Measurements from ENCODE around the gene HBG2.
"Not testable (repeated sequence)": the region's sequence is repeated elsewhere in the genome, so short reads cannot be mapped to it uniquely, and the experiment has no call there.

The HBG2 gene

DNA sequence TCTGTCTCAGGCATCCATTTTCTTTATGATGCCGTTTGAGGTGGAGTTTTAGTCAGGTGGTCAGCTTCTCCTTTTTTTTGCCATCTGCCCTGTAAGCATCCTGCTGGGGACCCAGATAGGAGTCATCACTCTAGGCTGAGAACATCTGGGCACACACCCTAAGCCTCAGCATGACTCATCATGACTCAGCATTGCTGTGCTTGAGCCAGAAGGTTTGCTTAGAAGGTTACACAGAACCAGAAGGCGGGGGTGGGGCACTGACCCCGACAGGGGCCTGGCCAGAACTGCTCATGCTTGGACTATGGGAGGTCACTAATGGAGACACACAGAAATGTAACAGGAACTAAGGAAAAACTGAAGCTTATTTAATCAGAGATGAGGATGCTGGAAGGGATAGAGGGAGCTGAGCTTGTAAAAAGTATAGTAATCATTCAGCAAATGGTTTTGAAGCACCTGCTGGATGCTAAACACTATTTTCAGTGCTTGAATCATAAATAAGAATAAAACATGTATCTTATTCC, 26.1 kb upstream of the HBG2 start:
- peak; percentile 97 for DNase-seq

DNA sequence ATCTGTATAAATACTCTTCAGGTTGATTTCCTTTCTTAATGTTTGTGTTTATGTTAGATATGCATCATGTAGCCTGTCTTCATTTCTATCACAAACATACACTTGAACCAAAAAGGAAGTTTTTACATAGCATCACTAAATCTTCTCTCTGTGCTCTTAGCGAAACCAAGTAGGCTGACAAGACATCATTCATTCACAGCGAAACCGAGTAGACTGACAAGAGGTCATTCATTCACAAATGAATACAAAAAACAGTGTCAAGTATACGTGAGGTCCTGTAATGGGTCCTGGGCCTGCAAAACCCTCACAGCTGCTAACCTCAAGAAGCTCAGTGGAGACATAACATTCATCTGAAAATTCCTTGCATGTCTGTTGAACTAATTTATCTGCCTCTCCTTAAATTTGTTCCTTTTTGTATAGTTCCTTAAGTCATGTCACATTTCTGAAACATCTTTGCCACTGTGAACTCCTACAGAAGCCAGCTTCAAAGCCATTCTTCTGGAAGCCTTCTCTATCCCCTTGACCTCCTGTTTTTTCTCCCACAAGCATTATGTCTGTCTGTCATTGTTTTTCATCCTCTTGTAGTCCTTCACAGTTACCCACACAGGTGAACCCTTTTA, 25.0 kb upstream of the HBG2 start:
- peak; percentile 8 for DNase-seq

DNA sequence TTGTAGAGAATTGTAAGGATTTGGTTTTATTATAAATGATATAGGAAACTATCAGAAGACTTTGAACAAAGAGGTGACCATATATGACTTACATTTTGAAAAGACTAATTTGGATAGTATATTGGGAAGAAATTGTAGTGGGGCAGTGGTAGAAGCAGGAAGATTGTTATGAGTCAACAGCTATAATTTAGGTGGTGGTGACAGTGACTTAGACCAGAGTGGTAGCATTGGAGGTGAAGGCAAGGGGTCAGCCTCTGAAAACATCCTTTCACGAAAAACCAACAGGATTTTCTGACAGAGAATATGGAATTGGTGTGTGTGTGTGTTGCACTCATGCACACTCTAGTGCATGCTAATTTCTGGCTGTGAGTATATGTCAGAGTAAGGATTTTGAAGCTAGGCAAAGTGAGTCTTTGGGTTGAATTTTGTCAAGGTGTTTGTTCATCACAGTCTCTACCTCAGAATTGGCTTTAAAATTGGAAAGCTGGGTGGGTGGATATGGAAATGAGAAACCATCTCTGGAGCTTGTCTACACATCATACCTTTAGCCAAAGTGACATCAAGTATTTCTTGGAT, 23.3 kb upstream of the HBG2 start:
- peak; percentile 21 for DNase-seq

DNA sequence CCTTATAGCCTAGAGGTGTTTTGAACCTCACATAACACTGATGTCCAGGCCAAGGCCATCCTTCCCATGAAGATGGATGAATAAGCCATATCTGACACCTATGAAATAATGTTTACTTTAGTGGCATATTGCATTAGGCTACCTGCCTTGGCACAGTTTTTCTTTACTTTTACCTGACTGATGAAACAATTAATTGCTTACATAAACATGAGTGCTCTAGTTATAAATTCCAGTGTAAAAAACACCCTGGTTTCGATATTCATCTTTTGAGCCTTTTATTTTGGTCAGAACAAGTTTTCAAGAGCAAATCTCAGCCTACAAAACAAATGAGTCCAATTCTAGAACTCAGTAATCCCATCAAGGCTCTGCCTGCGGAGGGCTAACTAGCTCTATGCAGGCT, 22.1 kb upstream of the HBG2 start:
- DNase-seq, result no peak

DNA sequence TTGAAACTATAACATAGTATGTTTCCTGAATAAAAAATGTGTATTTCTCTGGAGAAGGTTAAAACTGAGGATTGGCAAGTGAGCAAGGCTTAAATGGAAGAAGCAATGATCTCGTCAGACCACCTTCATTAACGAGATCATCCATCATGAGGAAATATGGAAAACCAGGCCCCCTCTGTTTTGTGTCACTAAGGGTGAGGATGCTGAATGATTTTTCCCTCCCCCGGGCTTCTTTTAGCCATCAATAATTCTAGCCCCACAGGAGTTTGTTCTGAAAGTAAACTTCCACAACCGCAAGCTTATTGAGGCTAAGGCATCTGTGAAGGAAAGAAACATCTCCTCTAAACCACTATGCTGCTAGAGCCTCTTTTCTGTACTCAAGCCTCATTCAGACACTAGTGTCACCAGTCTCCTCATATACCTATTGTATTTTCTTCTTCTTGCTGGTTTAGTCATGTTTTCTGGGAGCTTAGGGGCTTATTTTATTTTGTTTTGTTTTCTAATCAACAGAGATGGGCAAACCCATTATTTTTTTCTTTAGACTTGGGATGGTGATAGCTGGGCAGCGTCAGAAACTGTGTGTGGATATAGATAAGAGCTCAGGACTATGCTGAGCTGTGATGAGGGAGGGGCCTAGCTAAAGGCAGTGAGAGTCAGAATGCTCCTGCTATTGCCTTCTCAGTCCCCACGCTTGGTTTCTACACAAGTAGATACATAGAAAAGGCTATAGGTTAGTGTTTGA, 21.0 kb upstream of the HBG2 start:
- no peak for DNase-seq

DNA sequence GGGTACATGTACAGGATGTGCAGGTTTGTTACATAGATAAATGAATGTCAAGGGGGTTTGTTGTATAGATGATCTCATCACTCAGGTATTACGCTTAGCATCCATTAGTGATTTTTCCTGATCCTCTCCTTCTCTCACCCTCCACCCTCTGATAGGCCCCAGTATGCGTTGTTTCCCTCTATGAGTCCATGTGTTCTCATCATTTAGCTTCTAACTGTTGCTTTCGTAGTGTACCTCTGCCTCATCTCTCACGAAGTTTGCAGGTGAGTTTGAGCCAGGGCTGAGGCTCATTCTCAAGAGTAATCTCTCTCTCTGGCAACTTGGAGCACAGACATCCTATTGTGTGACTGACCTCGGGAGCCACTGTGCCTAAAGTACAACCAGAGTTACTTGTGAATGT, 19.8 kb upstream of the HBG2 start:
- DNase-seq, result peak; percentile 8

DNA sequence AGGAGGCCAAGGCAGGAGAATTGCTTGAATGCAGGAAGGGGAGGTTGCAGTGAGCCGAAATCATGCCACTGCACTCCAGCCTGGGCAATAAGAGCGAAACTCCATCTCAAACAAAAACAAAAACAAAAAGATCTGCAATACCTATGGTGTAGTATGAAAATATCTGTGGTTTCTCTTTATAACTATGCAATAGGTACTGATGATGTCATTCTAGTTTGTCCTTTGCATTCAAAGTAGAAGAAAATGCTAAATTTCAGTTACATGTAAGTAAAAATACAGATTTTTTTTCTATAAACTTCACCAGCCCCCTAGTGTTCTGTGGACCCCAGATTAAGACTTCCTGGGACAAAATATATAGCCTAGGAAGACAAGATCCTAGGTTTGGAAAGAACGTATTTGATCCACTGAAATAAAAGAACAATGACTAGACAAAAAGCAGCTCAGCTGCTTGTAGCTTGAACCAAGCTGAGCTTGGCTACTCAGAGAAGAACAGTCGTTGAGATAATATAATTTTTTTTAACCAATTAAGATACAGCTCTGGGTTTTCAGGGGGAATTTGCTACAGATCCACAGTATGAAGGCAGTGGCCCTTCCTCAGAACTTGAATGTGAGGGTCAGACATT, 17.9 kb upstream of the HBG2 start:
- no peak for DNase-seq

DNA sequence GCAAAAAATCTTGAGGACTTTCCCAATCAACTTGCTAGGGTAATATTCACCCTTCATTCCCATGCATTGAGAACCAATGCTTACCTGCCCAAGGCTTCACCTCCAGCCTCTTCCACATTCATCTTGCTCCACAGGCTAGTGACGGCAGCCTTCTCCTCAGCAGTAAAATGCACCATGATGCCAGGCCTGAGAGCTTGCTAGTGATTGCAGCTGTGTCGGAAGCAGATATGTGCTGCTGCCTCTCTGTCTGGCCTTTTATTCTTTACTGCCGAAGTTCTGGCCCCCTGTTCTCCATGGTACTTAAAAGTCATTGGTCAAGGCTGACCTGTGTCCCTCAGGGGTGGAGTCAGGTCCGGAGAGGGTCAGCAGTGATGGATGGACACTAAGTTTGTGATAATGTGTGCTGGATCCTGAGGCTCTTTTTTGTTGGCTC, 15.2 kb upstream of the HBG2 start, which contains the start of gene HBE1:
Gene HBE1, minus strand, starts transcription at position 231 of the 433 bp plus-strand sequence. Its CDS starts 55 bp downstream, at position 176.
- DNase-seq, result no peak

DNA sequence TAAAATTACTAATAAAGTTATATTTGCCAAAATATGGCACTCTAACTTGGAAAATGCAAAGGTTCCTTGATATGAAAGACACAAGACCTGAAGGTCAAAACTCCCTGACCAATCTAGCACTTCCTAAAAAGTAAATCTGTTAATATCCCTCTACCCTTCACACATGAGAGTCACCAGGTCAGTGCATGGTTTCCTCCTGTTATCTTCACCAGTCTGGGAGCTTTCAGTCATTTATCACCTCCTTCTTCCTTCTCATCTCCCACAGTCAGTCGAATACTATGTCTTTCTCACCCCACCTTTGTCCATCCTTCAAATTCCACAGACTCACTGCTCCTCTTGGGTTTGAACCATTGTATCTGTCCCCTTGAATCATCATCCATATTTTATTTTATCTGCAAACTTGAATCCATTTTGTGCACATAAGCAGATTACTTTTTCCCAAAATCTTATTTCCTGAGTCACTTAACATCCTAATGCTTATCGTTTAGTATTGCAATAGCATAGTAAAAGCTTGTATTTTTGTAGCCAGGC, 12.5 kb upstream of the HBG2 start:
- no peak for DNase-seq

DNA sequence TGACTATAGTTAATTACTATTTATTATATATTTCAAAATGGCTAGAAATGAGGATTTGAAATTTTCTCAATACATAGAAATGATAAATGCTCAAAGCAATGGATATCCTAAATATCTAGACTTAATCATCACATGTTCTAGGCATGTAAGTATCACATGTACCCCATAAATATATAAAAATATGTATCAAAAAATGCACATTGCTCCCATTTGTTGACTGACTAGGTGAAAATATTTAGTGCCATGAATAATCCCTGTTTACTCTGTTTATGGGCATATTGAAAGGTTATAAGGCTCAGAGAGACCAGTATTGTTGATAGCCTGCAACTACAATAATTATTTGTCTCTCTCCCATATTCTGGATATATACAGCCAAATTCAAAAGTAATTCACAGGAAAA, 12.0 kb upstream of the HBG2 start:
- no peak for DNase-seq

DNA sequence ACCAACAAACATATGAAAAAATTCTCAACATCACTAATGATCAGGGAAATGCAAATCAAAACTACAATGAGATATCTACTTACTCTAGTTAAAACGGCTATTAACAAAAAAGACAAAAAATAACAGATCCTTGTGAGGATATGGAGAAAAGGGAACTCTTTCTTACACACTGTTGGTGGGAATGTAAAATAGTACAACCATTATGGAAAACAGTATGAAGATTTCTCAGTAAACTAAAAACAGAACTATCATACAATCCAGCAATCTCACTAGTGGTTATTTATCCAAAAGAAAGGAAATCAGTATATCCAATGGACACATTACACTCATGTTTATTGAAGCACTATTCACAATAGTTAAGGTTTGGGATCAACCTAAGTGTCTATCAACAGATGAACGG, 11.3 kb upstream of the HBG2 start:
- DNase-seq, result no peak

DNA sequence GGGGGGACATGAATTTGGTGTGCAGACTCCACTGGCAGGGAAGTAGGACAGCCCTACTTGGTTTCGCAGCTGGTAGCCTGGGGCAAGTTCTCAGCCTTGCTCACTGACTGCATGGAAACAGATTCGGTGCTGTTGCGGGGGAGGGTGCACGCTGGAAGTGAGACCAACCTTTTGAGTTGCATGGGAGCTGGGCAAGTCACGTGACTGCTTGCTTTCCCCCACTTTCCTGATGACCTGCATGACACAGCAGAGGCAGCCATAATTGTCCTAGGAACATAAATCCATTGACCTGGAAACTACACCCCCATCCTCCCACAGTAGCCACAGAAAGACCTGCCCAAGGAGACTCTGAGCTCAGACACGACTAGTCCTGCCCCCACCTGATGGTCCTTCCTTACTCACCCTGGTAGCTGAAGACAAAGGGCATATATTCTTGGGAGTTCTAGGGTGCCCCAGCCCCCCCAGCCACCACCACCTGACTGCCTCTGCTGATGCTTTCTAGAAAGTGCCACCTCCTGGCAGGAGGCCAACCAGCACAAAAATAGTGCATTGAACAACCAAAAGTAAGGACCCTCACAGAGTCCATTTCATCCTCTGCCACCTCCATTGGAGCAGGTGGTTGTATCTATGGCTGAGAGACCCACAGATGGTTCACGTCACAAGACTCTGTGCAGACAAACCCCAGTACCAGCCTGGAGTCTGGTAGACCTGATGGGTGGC, 4.1 kb upstream of the HBG2 start:
- no peak for DNase-seq

DNA sequence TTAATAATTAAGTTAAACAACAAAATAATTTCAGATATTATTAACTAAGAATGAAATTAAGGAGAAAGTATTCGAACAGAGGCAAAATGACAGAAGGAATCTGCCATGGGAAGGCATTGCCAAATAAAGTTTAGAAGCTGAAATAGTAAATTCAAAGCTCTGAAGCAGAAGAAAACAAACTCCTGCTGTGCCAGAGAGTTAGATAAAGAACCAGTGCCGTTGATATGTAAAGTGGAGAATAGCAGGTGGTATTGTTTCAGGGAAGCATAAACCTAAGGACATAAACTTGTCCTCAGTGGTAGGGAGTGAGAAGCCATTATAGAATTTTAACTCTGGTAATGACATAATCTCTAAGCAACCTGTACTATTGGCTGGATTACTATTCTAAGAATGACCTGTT, 2.7 kb upstream of the HBG2 start:
- no peak for DNase-seq

DNA sequence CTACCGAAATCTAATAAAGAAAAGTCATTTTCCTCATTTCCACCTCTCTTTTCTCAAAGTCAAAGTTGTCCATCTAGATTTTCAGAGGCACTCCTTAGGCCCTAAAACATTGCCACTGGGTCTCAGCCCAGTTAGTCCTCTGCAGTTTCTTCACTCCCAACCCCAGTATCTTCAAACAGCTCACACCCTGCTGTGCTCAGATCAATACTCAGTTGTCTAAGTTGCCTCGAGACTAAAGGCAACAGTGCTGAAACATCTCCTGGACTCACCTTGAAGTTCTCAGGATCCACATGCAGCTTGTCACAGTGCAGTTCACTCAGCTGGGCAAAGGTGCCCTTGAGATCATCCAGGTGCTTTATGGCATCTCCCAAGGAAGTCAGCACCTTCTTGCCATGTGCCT, 558 bp downstream of the HBG2 start:
- not testable (repeated sequence) for DNase-seq

DNA sequence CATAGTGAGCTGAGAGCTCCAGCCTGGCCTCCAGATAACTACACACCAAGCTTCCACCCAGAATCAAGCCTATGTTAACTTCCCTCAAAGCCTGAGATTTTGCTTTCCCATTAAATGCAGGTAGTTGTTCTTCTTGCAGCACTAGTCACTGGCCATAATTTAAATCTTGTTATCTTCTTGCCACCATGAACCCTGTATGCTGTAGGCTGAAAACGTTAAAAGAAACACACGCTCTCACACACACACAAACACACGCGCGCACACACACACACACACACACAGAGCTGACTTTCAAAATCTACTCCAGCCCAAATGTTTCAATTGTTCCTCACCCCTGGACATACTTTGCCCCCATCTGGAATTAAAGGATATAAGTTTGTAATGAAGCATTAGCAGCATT, 1.1 kb downstream of the HBG2 start:
- not testable (repeated sequence) for DNase-seq

DNA sequence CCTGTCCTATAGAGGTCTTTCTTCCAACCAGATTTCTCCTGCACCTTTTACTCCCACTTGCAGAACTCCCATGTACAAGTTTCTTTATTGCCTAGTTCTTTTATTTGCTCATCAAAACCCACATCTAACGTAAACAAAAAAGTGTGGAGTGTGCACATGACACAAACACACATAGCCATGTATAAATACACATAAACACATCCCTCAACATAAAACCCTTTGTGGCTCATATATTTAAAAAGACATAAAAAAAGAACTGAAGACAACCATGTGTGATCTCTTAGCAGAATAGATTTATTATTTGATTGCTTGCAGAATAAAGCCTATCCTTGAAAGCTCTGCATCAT, 1.7 kb downstream of the HBG2 start:
- no peak for DNase-seq

DNA sequence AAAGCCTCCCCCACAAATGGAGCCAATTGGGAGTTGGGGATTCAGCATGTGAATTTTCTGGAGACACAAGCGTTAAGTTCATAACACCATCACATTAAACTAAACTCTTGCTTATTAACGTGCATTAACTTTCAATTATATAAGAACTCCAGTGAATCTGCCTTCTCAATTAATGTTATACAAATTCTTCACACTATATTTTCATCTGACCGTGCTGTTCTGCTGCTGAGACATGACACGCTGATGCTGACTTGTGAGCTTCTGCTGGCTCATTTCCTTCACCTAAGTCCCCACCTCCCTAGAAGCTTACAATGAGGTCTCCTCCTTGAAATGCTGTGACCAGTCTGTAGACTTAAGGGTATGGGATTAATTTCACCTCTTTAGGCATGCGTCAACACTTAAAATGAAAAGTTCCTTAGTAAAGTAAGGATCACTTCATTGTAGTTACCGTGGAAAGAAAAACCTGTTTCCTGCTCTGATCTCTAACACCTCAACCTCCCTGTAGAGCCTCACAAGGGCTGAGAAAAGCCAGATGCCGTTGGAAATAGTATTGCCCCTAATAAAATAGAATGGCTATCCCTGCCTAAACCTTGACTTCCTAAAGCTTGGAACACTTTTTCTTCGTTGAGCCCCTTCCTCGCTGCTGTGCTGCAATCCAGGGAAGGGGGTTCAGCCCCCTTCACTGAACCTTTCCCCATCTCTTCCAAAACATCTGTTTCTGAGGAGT, 2.2 kb downstream of the HBG2 start:
- DNase-seq, result no peak

DNA sequence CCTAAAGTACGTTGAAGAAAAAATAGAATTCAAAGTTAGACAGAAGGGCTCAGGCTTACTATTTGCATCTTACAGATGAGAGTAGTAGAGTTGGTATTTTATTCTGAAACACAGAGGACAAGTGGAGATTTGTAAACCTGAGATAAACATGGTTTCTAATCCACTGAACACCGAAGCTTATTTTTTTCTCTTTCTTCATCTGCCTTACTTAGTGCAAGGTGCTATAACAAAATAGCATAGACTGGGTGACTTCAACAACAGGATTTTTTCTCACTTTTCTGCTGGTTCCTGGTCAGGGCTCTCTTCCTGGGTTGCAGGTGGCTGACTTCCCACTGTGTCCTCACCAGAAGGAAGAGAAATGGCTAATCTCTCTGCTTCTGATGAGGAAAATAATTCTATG, 2.8 kb downstream of the HBG2 start:
- no peak for DNase-seq

DNA sequence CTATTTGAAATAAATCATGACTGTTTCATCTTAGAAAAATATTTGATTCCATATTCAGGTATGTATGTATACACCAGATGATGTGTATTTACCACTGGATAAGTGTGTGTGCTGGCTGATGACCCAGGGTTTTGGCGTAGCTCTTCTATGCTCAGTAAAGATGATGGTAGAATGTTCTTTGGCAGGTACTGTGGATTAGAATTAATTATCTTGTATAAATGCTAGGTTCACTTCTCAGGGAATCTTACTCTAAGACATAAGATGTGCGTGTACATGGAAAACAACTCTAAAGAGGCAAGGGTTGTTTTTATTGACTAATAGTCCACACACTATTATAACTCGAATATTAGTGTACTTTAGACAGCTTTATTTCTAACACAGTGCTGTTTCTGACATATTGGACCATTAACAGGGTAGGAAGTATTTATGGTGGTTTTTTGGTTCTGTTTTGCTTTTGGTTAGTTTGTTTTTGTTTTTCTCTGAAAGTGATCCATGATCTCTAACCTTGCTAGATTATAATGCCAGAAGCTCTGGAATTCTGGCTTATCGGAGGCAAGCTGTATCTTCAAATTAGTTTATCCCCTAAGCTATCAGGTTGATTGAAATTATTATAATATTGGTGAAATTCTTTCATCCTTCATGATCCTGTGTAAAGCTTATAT, 3.9 kb downstream of the HBG2 start:
- no peak for DNase-seq

DNA sequence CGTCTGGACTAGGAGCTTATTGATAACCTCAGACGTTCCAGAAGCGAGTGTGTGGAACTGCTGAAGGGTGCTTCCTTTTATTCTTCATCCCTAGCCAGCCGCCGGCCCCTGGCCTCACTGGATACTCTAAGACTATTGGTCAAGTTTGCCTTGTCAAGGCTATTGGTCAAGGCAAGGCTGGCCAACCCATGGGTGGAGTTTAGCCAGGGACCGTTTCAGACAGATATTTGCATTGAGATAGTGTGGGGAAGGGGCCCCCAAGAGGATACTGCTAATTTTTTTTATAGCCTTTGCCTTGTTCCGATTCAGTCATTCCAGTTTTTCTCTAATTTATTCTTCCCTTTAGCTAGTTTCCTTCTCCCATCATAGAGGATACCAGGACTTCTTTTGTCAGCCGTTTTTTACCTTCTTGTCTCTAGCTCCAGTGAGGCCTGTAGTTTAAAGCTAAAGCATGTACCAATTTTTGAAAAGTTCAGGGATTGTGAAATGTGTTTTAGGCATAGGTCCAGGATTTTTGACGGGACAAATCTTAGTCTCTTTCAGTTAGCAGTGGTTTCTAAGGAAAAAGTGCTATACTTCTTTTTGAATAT, 4.7 kb downstream of the HBG2 start, which contains the start of gene HBG1:
Gene HBG1, minus strand, starts transcription at position 51 of the 590 bp plus-strand sequence. CDS start 53 bp downstream, outside the sequence.
- DNase-seq, result not testable (repeated sequence)

DNA sequence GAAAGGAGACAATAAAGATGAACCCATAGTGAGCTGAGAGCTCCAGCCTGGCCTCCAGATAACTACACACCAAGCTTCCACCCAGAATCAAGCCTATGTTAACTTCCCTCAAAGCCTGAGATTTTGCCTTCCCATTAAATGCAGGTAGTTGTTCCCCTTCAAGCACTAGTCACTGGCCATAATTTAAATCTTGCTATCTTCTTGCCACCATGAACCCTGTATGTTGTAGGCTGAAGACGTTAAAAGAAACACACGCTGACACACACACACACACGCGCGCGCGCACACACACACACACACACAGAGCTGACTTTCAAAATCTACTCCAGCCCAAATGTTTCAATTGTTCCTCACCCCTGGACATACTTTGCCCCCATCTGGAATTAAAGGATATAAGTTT, 6.1 kb downstream of the HBG2 start:
- DNase-seq, result not testable (repeated sequence)
